HG03565 (cell line): ENCODE results near the gene COL5A1.
"Not testable (repeated sequence)": the region's sequence is repeated elsewhere in the genome, so short reads cannot be mapped to it uniquely, and the experiment has no call there.

Source experiments
- ATAC-seq: cut with Tn5 transposase; IDR thresholded peaks from one replicate; pipeline ENCODE4 v1.9.1; 2021; ENCODE audit warnings: mild to moderate bottlenecking, moderate library complexity; ENCODE audit not compliant: unreplicated experiment

Gene COL5A1

GRCh38 chr9:134690301-134690751, 48.7 kb downstream of the COL5A1 start:
- ATAC-seq, result no peak

DNA sequence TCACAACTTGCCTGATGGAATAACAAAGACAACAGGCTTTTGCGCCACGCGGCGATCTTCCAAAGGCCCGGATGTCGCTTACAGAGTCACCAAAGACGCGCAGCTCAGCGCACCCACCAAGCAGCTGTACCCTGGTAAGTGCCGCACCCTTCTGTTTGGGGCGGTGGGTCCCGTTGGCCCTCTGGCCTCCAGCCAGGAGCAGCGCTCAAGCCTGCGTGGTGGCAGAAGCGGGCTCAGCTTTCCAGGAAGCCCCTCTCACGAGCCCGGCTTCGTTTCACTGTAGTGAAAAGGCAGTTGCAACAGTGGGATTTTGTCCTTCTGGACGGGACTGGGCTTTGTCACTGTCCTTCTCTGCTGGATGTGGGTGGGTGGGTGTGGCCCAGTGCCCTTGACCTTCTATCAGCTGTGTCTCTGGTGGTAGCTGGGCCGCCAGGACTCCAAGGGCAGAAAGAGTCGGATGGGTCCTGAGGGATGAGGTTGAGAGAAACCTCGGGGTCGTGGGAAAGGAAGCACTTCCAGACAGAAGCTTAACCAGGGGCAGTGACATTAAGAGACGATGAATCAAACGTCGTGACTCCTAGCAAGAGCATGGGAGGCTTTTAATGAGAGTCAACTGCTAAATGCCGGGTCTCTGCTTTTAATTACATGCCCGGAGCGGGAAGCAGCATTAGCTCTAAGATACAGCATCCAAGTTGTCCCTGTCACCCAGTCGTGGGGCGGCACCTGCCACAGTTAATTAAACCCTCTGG, 49.5 kb downstream of the COL5A1 start:
- no peak for ATAC-seq

GRCh38 chr9:134691695-134692572, 50.3 kb downstream of the COL5A1 start:
- ATAC-seq, result no peak

- no peak for ATAC-seq
Observed at GRCh38 chr9:134692573-134692860, 50.9 kb downstream of the COL5A1 start.

GRCh38 chr9:134693011-134693410, 51.4 kb downstream of the COL5A1 start:
- ATAC-seq, result no peak

GRCh38 chr9:134693641-134694367, 52.2 kb downstream of the COL5A1 start:
- no peak for ATAC-seq

GRCh38 chr9:134694368-134694665, 52.7 kb downstream of the COL5A1 start:
- ATAC-seq, result no peak

DNA sequence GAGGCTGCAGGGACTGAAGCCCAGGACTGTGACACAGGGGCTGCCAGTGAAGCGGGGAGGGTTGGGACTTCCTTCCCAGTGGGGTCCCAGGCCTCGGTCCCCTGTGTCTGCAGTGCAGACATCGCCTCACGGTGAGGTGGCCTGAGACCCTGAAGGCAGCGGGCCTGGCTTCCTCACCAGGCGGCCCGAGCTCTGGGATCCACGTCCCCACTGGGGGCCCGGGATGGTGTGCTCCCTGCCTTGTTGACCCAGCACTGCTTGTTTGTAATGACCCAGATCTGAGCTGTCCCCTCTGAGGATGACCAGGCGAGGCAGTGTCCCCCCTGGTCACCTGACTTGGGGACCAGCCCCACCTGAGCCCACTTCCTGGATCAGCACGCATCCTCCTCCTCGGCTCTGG, 53.1 kb downstream of the COL5A1 start:
- no peak for ATAC-seq

DNA sequence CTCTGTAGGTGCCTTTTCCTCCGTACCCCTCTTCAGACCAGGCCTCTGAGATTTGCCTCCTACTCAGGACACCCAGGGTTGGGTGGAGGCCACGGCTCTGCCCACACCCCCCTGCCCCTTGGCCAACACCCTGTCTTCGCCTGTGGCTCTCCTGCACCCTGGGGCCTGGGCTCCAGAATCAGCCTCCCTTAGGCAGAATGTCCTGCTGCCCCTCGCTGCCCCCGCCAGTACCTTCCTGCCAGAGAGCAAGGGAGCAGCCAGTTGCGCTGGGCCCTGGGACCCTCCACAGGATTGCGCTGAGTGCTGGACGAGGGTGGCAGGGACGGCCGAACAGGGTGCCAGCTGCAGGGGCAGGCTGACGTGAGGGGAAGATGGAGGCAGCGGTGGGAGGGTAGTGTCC, 53.5 kb downstream of the COL5A1 start:
- no peak for ATAC-seq

- ATAC-seq, result no peak
Observed at GRCh38 chr9:134696433-134696832, 54.8 kb downstream of the COL5A1 start.

DNA sequence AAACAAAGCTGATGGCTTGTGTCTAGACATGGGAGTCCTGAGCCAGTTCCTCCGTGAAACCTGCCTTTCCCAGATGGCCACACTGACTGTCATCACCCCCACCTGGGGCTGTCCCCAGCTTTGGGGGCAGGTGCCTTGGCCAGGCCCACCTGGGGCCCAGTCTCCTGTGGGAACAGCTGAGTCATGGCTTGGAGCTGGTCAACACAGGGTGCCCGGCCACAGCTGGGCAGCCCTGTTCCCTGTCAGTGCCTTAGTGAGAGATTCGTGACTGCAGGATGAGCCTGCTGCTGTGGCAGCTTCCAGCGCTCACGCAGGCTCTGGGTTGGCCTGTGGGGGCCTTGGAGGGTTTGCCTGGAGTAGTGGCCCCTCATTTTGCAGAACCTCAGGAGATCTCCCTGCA, 56.5 kb downstream of the COL5A1 start:
- no peak for ATAC-seq

DNA sequence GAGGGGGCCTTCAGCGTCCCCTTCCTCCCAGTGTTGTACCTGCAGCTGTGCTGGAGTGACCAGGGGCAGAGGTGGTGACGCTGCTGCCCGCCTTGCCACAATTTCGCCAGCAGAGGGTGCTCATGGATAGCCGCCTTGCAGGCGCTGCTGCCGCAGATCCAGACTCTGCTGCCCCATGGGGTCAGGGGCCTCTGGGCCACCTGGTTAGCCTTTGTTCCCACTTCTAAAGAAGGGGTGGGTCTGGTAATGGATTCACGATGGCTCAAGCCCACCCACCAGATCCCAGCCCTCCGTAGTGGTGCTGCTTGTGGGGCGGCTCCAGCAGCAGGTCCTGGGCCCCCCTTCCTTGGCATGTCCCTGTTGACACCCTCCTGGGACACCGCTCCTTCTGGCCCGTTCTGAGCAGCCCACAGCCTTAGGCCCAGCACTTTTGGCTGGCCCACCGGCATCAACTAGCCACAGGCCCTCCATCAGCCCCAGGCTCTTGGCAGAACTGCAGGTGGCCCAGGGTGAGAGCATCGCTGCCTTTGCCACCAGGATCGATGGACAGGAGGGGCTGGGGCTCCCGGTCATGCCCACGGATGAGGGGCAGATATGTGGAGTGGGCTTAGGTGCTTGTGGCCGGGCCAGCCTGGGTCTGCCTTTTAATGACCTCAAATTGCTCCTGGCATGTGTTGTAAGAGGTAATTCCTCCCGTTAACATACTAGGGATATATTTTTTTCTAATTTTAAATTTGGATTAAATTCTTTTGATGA, 57.2 kb downstream of the COL5A1 start:
- no peak for ATAC-seq

DNA sequence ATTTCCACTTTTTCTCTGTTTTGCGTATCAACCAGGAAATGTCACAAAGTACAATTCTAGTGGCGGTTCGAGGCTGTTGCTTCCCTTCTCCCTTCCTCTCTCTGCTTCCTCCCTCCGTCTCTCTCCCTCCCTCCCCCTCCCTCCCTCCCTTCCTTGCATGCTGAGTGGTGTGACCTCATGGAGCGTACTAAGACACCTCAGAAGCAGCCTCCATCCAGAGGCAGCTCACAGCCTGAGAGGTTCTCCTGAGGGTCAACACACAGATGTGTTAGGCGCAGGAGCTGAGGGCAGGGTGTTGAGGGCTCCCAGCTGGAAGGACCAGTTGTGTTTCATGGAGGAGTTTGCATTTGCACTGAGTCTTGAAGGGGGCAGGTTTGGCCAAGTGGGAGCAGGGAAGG, 57.7 kb downstream of the COL5A1 start:
- ATAC-seq, result no peak

GRCh38 chr9:134700636-134701350, 59.2 kb downstream of the COL5A1 start:
- ATAC-seq, result no peak

- no peak for ATAC-seq
Observed at GRCh38 chr9:134701581-134702259, 60.1 kb downstream of the COL5A1 start.

GRCh38 chr9:134702291-134702690, 60.7 kb downstream of the COL5A1 start:
- ATAC-seq, result no peak

GRCh38 chr9:134703730-134704114, 62.1 kb downstream of the COL5A1 start:
- ATAC-seq, result not testable (repeated sequence)

GRCh38 chr9:134704498-134704897, 62.9 kb downstream of the COL5A1 start:
- no peak for ATAC-seq

- ATAC-seq, result no peak
Observed at GRCh38 chr9:134705786-134706185, 64.2 kb downstream of the COL5A1 start.

DNA sequence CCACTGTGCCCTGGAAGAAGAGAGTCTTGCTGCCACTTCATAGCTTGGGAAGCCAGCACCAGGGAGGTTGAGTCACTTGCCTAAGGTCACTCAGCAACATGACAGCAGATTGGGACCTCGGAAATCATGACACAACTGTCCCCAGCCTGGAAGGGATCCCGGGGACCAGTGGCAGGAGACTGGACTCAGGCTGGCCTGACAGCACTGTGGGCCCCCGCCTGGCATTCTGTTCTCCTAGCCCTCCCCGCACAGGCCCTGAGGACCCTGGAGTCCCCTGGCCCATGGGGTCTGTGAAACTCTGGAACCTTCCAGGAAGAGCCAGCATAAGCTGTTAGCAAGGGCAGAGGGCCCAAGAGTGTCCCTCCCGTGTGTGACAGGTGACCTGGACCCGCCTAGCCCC, 64.9 kb downstream of the COL5A1 start:
- ATAC-seq, result no peak
